Lung microvascular endothelial cell (primary cell): ENCODE data around the gene DLAT. TPM values are rescaled to one million over a fixed set of nuclear protein-coding genes. Genes with fewer than 3 reads are reported as not detected.

Experiments used
- total RNA-seq: library from RNA; depleted of rRNA; stranded (reverse); fragments of >200 nt; gene quantifications from 2 replicates; pipeline ENCODE4 v1.2.1, GENCODE V29; 2014

Gene DLAT
- total RNA-seq, 1 donor from 2014 or later, result 26.6 TPM

Other genes with a start within 250 kb of the DLAT start
- gene ALG9, start 153.8 kb upstream of the DLAT start, total RNA-seq, result 20.3 and 21.4 TPM in 2 replicates
- gene FDXACB1, start 146.2 kb upstream of the DLAT start, total RNA-seq, result 1.1 and 2.0 TPM in 2 replicates
- gene CFAP68, start 145.9 kb upstream of the DLAT start, total RNA-seq, result 4.0 and 4.4 TPM in 2 replicates
- 0.22 and 0.60 TPM in 2 replicates for gene CRYAB, start 113.6 kb upstream of the DLAT start, total RNA-seq
- gene HSPB2, start 112.7 kb upstream of the DLAT start, total RNA-seq, result not detected in 2 replicates
- gene C11orf52, start 106.5 kb upstream of the DLAT start, total RNA-seq, result 0.65 TPM in 1 of 2 replicates, not detected in the other
- gene DIXDC1, start 88.1 kb upstream of the DLAT start, total RNA-seq, result 2.4 and 7.6 TPM in 2 replicates
- 0.40 and 0.87 TPM in 2 replicates for gene PIH1D2, start 48.6 kb downstream of the DLAT start, total RNA-seq
- 12.0 and 14.1 TPM in 2 replicates for gene NKAPD1, start 48.9 kb downstream of the DLAT start, total RNA-seq
- gene TIMM8B, start 61.3 kb downstream of the DLAT start, total RNA-seq, result 98.1 and 115 TPM in 2 replicates
- 158 and 170 TPM in 2 replicates for gene SDHD, start 61.5 kb downstream of the DLAT start, total RNA-seq
- gene IL18, start 138.7 kb downstream of the DLAT start, total RNA-seq, result 0.22 TPM in 1 of 2 replicates, not detected in the other
- under 0.01 TPM in 1 of 2 replicates, not detected in the other for gene TEX12, start 142.0 kb downstream of the DLAT start, total RNA-seq
- gene BCO2, start 150.1 kb downstream of the DLAT start, total RNA-seq, result 0.22 and 0.60 TPM in 2 replicates
- 24.2 and 39.5 TPM in 2 replicates for gene PTS, start 201.0 kb downstream of the DLAT start, total RNA-seq
- not detected in 2 replicates for gene PLET1, start 235.5 kb downstream of the DLAT start, total RNA-seq